GM23338 (cell line): Measurements from ENCODE around the gene SLC8B1. TPM values are rescaled to one million over a fixed set of nuclear protein-coding genes. Genes with fewer than 3 reads are reported as not detected.

Source experiments
- ATAC-seq: fragments of 200-7000 bp; cut with Tn5 transposase; 3 replicates; pipeline ENCODE4 v1.9.1; 2020
- DNase-seq: peaks from one replicate; pipeline ENCODE4 v3.0.0-alpha.2; 2015; ENCODE audit warnings: low spot score
- H2AFZ ChIP-seq: fragments of 200-600 bp; sonication (generic); 2 replicates; pipeline ENCODE4 v1.8.0; 2016; ENCODE audit warnings: antibody characterized with exemption, mild to moderate bottlenecking, moderate library complexity
- H3F3A ChIP-seq: fragments of 200-600 bp; sonication (generic); replicated peaks from 2 replicates; pipeline ENCODE4 v1.8.0; 2017; ENCODE audit warnings: antibody characterized with exemption, mixed run types, low read depth
- H3K27ac ChIP-seq: fragments of 200-600 bp; sonication (generic); 2 replicates; pipeline ENCODE4 v1.6.1; 2016; ENCODE audit warnings: low read depth
- H3K27me3 ChIP-seq: fragments of 200-600 bp; sonication (generic); 2 replicates; pipeline ENCODE4 v1.8.0; 2016; ENCODE audit warnings: mild to moderate bottlenecking, mixed run types, moderate library complexity; ENCODE audit not compliant: insufficient read depth
- H3K36me3 ChIP-seq: fragments of 200-600 bp; sonication (generic); 2 replicates; pipeline ENCODE4 v1.8.0; 2016; ENCODE audit warnings: mild to moderate bottlenecking; ENCODE audit not compliant: insufficient read depth
- H3K4me1 ChIP-seq: fragments of 200-600 bp; sonication (generic); 2 replicates; pipeline ENCODE4 v1.8.0; 2016; ENCODE audit warnings: mild to moderate bottlenecking, moderate library complexity; ENCODE audit not compliant: insufficient read depth
- H3K4me2 ChIP-seq: fragments of 200-600 bp; sonication (generic); 2 replicates; pipeline ENCODE4 v1.7.1; 2017; ENCODE audit warnings: mixed run types
- H3K4me3 ChIP-seq: fragments of 200-600 bp; sonication (generic); 2 replicates; pipeline ENCODE4 v1.6.1; 2016; ENCODE audit warnings: mixed run types
- H3K79me2 ChIP-seq: fragments of 200-600 bp; sonication (generic); replicated peaks from 2 replicates; pipeline ENCODE4 v1.8.0; 2017; ENCODE audit warnings: mild to moderate bottlenecking; ENCODE audit not compliant: insufficient read depth
- H3K9me2 ChIP-seq: fragments of 200-600 bp; sonication (generic); 2 replicates; pipeline ENCODE4 v1.8.0; 2017; ENCODE audit not compliant: insufficient read depth
- H4K20me1 ChIP-seq: fragments of 200-600 bp; sonication (generic); replicated peaks from 2 replicates; pipeline ENCODE4 v1.8.0; 2017; ENCODE audit warnings: mild to moderate bottlenecking; ENCODE audit not compliant: insufficient read depth
- H3K27ac Mint-ChIP-seq: 2 replicates; pipeline ENCODE4 v1.8.0; 2020; ENCODE audit warnings: inconsistent platforms, mild to moderate bottlenecking, moderate library complexity, mixed read lengths
- H3K27me3 Mint-ChIP-seq: 3 replicates; pipeline ENCODE4 v1.8.0; 2022; ENCODE audit warnings: low read depth, mild to moderate bottlenecking, moderate library complexity, mixed read lengths, inconsistent platforms; ENCODE audit not compliant: insufficient read depth, poor library complexity
- H3K36me3 Mint-ChIP-seq: 3 replicates; pipeline ENCODE4 v1.8.0; 2021; ENCODE audit warnings: low read depth, mild to moderate bottlenecking, inconsistent platforms, moderate library complexity, mixed read lengths
- H3K4me1 Mint-ChIP-seq: 3 replicates; pipeline ENCODE4 v1.8.0; 2020; ENCODE audit warnings: mild to moderate bottlenecking, inconsistent platforms, mixed read lengths
- H3K4me3 Mint-ChIP-seq: 3 replicates; pipeline ENCODE4 v1.8.0; 2021; ENCODE audit warnings: moderate library complexity, mild to moderate bottlenecking, inconsistent platforms, mixed read lengths
- H3K9me3 Mint-ChIP-seq: 3 replicates; pipeline ENCODE4 v1.8.0; 2020; ENCODE audit warnings: moderate library complexity, mild to moderate bottlenecking, inconsistent platforms, mixed read lengths
- CREB1 ChIP-seq: fragments of 250-450 bp; sonication (Bioruptor Pico); IDR thresholded peaks from 2 replicates; pipeline ENCODE4 v1.5.0; 2020; ENCODE audit warnings: low read depth, mild to moderate bottlenecking, moderate library complexity
- CTCF ChIP-seq, 2 experiments: fragments of 200-600 bp in 1 of 2; sonication (generic) in 1 of 2; conservative IDR thresholded peaks; 2 replicates each; pipeline versions ENCODE4 v1.5.1 to v1.6.1; 2016 to 2017; ENCODE audit warnings: antibody characterized with exemption in 2 of 2, low read depth in 2 of 2, mild to moderate bottlenecking in 2 of 2, moderate library complexity in 1 of 2
- ETS1 ChIP-seq: IDR thresholded peaks from 2 replicates; pipeline ENCODE4 v1.6.1; 2016; ENCODE audit warnings: antibody characterized with exemption
- EZH2 ChIP-seq: fragments of 200-600 bp; sonication (generic); IDR thresholded peaks from one replicate; pipeline ENCODE4 v1.8.0; 2017; ENCODE audit warnings: antibody characterized with exemption, mild to moderate bottlenecking, low read depth; ENCODE audit not compliant: unreplicated experiment
- EZH2phosphoT487 ChIP-seq: fragments of 200-600 bp; sonication (generic); IDR thresholded peaks from one replicate; pipeline ENCODE4 v1.8.1; 2018; ENCODE audit warnings: antibody characterized with exemption; ENCODE audit not compliant: unreplicated experiment
- JUNB ChIP-seq: IDR thresholded peaks from one replicate; pipeline ENCODE4 v1.6.1; 2016; ENCODE audit warnings: antibody characterized with exemption; ENCODE audit not compliant: unreplicated experiment
- NANOG ChIP-seq: IDR thresholded peaks from 2 replicates; pipeline ENCODE4 v1.6.1; 2016; ENCODE audit warnings: antibody characterized with exemption, borderline replicate concordance
- POLR2AphosphoS5 ChIP-seq: IDR thresholded peaks from 2 replicates; pipeline ENCODE4 v1.6.1; 2016; ENCODE audit warnings: antibody characterized with exemption, low read depth
- REST ChIP-seq: IDR thresholded peaks from one replicate; pipeline ENCODE4 v1.6.1; 2018; ENCODE audit warnings: antibody characterized with exemption; ENCODE audit not compliant: unreplicated experiment
- STAT1 ChIP-seq: IDR thresholded peaks from one replicate; pipeline ENCODE4 v1.6.1; 2016; ENCODE audit warnings: antibody characterized with exemption; ENCODE audit not compliant: unreplicated experiment
- ZNF114 ChIP-seq: fragments of 250-450 bp; sonication (Bioruptor Pico); IDR thresholded peaks from 2 replicates; pipeline ENCODE4 v1.5.0; 2020; ENCODE audit warnings: mild to moderate bottlenecking, moderate library complexity
- ZNF331 ChIP-seq: fragments of 250-450 bp; sonication (Bioruptor Pico); IDR thresholded peaks from 2 replicates; pipeline ENCODE4 v1.5.0; 2020; ENCODE audit warnings: low read depth, mild to moderate bottlenecking, moderate library complexity
- ZNF462 ChIP-seq: fragments of 250-450 bp; sonication (Bioruptor Pico); IDR thresholded peaks from 2 replicates; pipeline ENCODE4 v1.5.0; 2020; ENCODE audit warnings: mild to moderate bottlenecking, moderate library complexity
- polyA plus RNA-seq: library from polyadenylated mRNA; unstranded; fragments of >200 nt; fragmentation: Nextera tagmentation; extraction: Ambion mirVana; gene quantifications from 2 replicates; pipeline ENCODE4 v1.2.1, GENCODE V29; 2016
- total RNA-seq: library from RNA; depleted of rRNA; stranded (reverse); fragments of >200 nt; shearing (Covaris generic); gene quantifications from 2 replicates; pipeline ENCODE4 v1.2.3, GENCODE V29; 2014

Gene SLC8B1
- total and polyA plus RNA-seq, 2 experiments from 2014 or later: 6.0 to 8.9 TPM

GRCh38 chr12:113373440-113373839, 38.5 kb upstream of the SLC8B1 start:
- no peaks in the 10 kb centered on the region for H3F3A ChIP-seq
- H3K4me3 Mint-ChIP-seq: no peak overlapping the region
- H3K4me1 ChIP-seq: no peaks in the 10 kb centered on the region
- H3K27ac ChIP-seq: no peak overlapping the region
- DNase-seq: no peak
- no peak overlapping the region for H3K27ac Mint-ChIP-seq
- no peak for ATAC-seq
- TF ChIP-seq ZNF462: no peak
- no peak for TF ChIP-seq JUNB
- TF ChIP-seq CREB1: no peak
- no peak for TF ChIP-seq NANOG
- no peak for TF ChIP-seq EZH2
- no peak for TF ChIP-seq ETS1
- no peak for TF ChIP-seq ZNF331 (CRISPR knock-in tag)
- no peak for TF ChIP-seq EZH2phosphoT487
- TF ChIP-seq CTCF (conservative IDR thresholded peaks at IDR 0.05; ENCODE audit: low read depth in 2 of 2): no peak
- TF ChIP-seq STAT1: no peak
- no peak for TF ChIP-seq ZNF114 (CRISPR knock-in tag)
- no peak for TF ChIP-seq REST
- no peak for TF ChIP-seq POLR2AphosphoS5
- peaks cover 24% of the 10 kb centered on the region for H3K36me3 Mint-ChIP-seq
- no peaks in the 10 kb centered on the region for H3K9me3 Mint-ChIP-seq
- no peaks in the 10 kb centered on the region; the same call in 1 of the 2 replicates for H4K20me1 ChIP-seq
- no peak overlapping the region for H2AFZ ChIP-seq
- no peaks in the 10 kb centered on the region for H3K4me1 Mint-ChIP-seq
- no peaks in the 10 kb centered on the region for H3K9me2 ChIP-seq
- H3K79me2 ChIP-seq: no peaks in the 10 kb centered on the region
- H3K36me3 ChIP-seq: no peaks in the 10 kb centered on the region
- no peak overlapping the region for H3K4me2 ChIP-seq
- H3K4me3 ChIP-seq: no peak overlapping the region
- no peaks in the 10 kb centered on the region for H3K27me3 ChIP-seq
- H3K27me3 Mint-ChIP-seq: peaks cover 4% of the 10 kb centered on the region
